RWPE1 (cell line): ENCODE results near the gene ZBTB2.
"Not testable (repeated sequence)": the region's sequence is repeated elsewhere in the genome, so short reads cannot be mapped to it uniquely, and the experiment has no call there.

Experiments
- CTCF ChIA-PET: fragments of 350-600 bp; sonication (Branson Sonifier 250); formaldehyde crosslinking; extraction: SDS; loops from one replicate; lab custom pipeline; 2021; lab: Yijun Ruan, JAX
- POLR2A ChIA-PET: fragments of 400-600 bp; formaldehyde crosslinking; extraction: SDS; loops from one replicate; lab custom pipeline; 2020; ENCODE audit warnings: antibody characterized with exemption; ENCODE audit not compliant: low non-redundant PET; lab: Yijun Ruan, JAX
- DNase-seq: peaks from one replicate; pipeline ENCODE4 v3.0.0; 2012; ENCODE audit warnings: low spot score
- H3K27ac ChIP-seq: fragments of 450-650 bp; 2 replicates; pipeline ENCODE4 v1.5.1; 2017
- TF ChIP-seq, protein P1 (sequence below): fragments of 450-650 bp; conservative IDR thresholded peaks from 2 replicates; pipeline ENCODE4 v1.5.1; 2017; ENCODE audit warnings: low read depth, mild to moderate bottlenecking

The ZBTB2 gene

GRCh38 chr6:151370509-151371078 lies 20.8 kb downstream of the ZBTB2 start:
- ChIA-PET POLR2A (no interaction called here), CTCF (no interaction called here)
- TF ChIP-seq, protein P1, sequence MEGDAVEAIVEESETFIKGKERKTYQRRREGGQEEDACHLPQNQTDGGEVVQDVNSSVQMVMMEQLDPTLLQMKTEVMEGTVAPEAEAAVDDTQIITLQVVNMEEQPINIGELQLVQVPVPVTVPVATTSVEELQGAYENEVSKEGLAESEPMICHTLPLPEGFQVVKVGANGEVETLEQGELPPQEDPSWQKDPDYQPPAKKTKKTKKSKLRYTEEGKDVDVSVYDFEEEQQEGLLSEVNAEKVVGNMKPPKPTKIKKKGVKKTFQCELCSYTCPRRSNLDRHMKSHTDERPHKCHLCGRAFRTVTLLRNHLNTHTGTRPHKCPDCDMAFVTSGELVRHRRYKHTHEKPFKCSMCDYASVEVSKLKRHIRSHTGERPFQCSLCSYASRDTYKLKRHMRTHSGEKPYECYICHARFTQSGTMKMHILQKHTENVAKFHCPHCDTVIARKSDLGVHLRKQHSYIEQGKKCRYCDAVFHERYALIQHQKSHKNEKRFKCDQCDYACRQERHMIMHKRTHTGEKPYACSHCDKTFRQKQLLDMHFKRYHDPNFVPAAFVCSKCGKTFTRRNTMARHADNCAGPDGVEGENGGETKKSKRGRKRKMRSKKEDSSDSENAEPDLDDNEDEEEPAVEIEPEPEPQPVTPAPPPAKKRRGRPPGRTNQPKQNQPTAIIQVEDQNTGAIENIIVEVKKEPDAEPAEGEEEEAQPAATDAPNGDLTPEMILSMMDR = no peak
- no peak for DNase-seq
- no peak overlapping the region for H3K27ac ChIP-seq

DNA sequence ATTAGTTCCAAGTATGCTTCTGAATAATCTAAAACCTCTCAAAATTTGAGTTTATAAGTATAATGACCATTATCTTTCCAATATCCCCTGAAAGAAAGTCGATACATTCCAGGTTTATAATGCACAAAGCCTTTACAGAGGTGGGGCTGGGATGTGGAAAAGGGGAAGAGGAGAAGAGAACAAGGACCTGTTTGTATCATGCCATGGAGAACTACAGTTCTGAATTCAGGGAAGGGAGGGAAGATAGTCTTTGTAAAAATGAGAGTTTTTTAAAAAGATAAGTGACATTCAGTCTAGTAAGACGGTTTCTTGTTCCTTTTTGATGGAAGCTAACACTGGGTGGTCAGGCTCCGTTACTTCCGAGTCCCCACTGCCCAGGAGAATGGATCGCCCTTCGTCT lies 26.1 kb downstream of the ZBTB2 start:
- ChIA-PET CTCF (no interaction called here), POLR2A (no interaction called here)
- no peak overlapping the region for H3K27ac ChIP-seq
- no peak for DNase-seq
- TF ChIP-seq, protein P1 = no peak

GRCh38 chr6:151359486-151359885 lies 31.9 kb downstream of the ZBTB2 start:
- no peak overlapping the region for H3K27ac ChIP-seq
- DNase-seq = no peak
- CTCF ChIA-PET = no interaction called here
- POLR2A ChIA-PET = no interaction called here
- TF ChIP-seq, protein P1 = no peak

DNA sequence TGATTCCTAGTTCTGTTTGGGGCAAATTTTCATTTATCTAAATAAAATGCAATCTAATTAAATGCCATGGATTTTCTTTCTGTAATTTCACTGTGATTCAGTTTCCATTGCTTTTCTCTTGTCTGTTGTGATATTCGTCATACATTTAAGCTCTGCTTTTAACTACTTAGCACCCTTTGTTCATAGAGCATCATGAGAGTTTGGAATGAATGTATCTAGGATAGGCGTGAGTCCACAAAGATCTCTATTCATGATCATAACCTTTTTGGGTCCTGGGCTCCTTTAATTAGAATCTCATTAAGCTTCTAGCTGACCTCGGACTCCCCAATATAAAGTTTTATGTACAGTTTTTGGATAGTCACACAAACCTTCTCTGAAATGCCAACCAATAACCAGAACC lies 32.9 kb downstream of the ZBTB2 start:
- ChIA-PET CTCF (no interaction called here), POLR2A (no interaction called here)
- no peak for DNase-seq

DNA sequence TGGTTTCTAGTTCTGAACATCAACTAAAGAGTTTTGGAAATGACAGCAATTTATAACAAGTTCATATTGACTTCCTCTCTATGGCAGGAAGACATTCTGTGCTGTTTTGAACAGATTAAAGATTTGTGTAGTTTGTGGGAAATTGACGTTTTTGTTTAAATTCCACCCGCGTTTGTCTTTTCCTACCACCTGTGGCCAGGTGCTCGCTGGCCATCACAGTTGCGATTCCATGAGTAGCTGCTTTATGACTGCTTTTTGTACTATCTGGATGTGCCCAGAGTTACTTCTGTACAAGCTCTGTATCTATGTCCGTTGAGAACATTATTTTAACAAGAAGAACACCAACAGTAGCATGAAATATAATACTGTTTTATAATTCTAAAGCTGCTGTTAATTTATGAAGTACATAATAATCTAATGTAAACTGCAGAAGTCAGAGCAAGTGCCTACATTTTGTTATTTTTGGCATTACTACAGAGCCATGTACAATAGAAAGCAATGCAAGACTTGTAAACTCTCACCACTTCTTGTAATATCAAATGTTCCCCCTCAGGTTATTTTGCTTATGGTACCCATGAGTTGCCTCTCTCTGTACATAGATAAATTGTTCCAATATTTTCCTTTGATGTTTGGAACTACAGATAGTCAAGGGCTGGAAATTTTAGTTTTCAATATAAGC lies 33.5 kb downstream of the ZBTB2 start:
- no peak overlapping the region for H3K27ac ChIP-seq
- DNase-seq = no peak
- TF ChIP-seq, protein P1 = no peak
- CTCF ChIA-PET = interaction anchor here (0.6 kb wide), 1 partner anchor 768 kb away, joined by 3 read pairs; no protein-coding TSS in a partner anchor
- POLR2A ChIA-PET = no interaction called here

More for the DNA sequence above, 32.9 kb downstream of the ZBTB2 start:
- no peak overlapping the region for H3K27ac ChIP-seq
- TF ChIP-seq, protein P1 = no peak

- H3K27ac ChIP-seq, DNase-seq, POLR2A ChIA-PET: not testable (repeated sequence)
- CTCF ChIA-PET = interaction anchor here (0.6 kb wide), 1 partner anchor 879 kb away, joined by 4 read pairs; no protein-coding TSS in a partner anchor
Observed at GRCh38 chr6:151356983-151357382, 34.4 kb downstream of the ZBTB2 start.

GRCh38 chr6:151353795-151354194 lies 37.6 kb downstream of the ZBTB2 start:
- no peak overlapping the region for H3K27ac ChIP-seq
- ChIA-PET POLR2A (no interaction called here), CTCF (no interaction called here)
- DNase-seq = no peak
- TF ChIP-seq, protein P1 = no peak
